ENCODE results near the gene WDR64.

WDR64 gene

GRCh38 chr1:241724741-241725356, 72.8 kb downstream of the WDR64 start:
- H3K27me3 ChIP-seq (ENCODE audit: control insufficient read depth in 3 of 3, insufficient read depth in 3 of 3, low read depth in 1 of 3, low read length in 3 of 3), result no peaks in the 10 kb centered on the region
- no CpG with 5 or more reads among the region's 4 CpGs for WGBS, 2 donors (ENCODE audit: extremely low coverage in 2 of 2, insufficient read length in 2 of 2, insufficient replicate concordance in 1 of 2)
- no peak overlapping the region for H2BK5ac ChIP-seq (ENCODE audit: low read length)

GRCh38 chr1:241730031-241730430, 78.0 kb downstream of the WDR64 start:
- no peaks in the 10 kb centered on the region for H3K79me1 ChIP-seq (ENCODE audit: low read depth, low read length)
- no peaks in the 10 kb centered on the region for H3K36me3 ChIP-seq (replicated peaks in 1 of 2; ENCODE audit: control insufficient read depth in 2 of 2, insufficient read depth in 2 of 2, low read length in 2 of 2)
- H3K18ac ChIP-seq (ENCODE audit: low read length), result no peak overlapping the region
- H3K9me3 ChIP-seq (replicated peaks in 1 of 2; ENCODE audit: control insufficient read depth in 2 of 2, insufficient read depth in 1 of 2, low read depth in 1 of 2, low read length in 2 of 2), result no peaks in the 10 kb centered on the region
- H2BK5ac ChIP-seq (ENCODE audit: low read length), result no peak overlapping the region
- no peak overlapping the region for H3K4me2 ChIP-seq (ENCODE audit: insufficient read depth, low read length, poor library complexity, severe bottlenecking)
- no peaks in the 10 kb centered on the region for H3K4me1 ChIP-seq (ENCODE audit: control insufficient read depth in 2 of 2, insufficient read depth in 1 of 2, low read depth in 1 of 2, low read length in 2 of 2)
- no peak overlapping the region for H2BK12ac ChIP-seq (ENCODE audit: low read length)
- no peak overlapping the region for H2BK120ac ChIP-seq (ENCODE audit: low read depth, low read length)
- H3K14ac ChIP-seq (ENCODE audit: low read length), result no peak overlapping the region
- H3K27ac ChIP-seq (replicated peaks; ENCODE audit: low read length), result no peak overlapping the region
- no peak overlapping the region for H3K23ac ChIP-seq (ENCODE audit: low read depth, low read length, poor library complexity)
- no peak overlapping the region for H2AK5ac ChIP-seq (ENCODE audit: low read depth, low read length)
- no peak overlapping the region for H3K4ac ChIP-seq (ENCODE audit: low read length)
- H4K91ac ChIP-seq (ENCODE audit: low read depth, low read length, poor library complexity), result no peak overlapping the region
- H3K4me3 ChIP-seq (ENCODE audit: low read length in 2 of 2), result no peak overlapping the region
- no peak overlapping the region for H3K9ac ChIP-seq (ENCODE audit: low read depth, low read length, poor library complexity)
- H2BK15ac ChIP-seq (ENCODE audit: low read length), result no peak overlapping the region
- no peak overlapping the region for H4K8ac ChIP-seq (ENCODE audit: low read depth, low read length)
- no peaks in the 10 kb centered on the region for H3K27me3 ChIP-seq (ENCODE audit: control insufficient read depth in 3 of 3, insufficient read depth in 3 of 3, low read depth in 1 of 3, low read length in 3 of 3)
- no peak overlapping the region for H2AFZ ChIP-seq (ENCODE audit: low read length)
- no peak for DNase-seq (ENCODE audit: low spot score)

More at GRCh38 chr1:241724741-241725356, 72.8 kb downstream of the WDR64 start:
- Histone ChIP-seq H2BK12ac (ENCODE audit: low read length) (no peak overlapping the region), H3K23ac (ENCODE audit: low read depth, low read length, poor library complexity) (no peak overlapping the region), H3K9ac (ENCODE audit: low read depth, low read length, poor library complexity) (no peak overlapping the region), H3K9me3 (replicated peaks in 1 of 2; ENCODE audit: control insufficient read depth in 2 of 2, insufficient read depth in 1 of 2, low read depth in 1 of 2, low read length in 2 of 2) (no peaks in the 10 kb centered on the region), H3K79me1 (ENCODE audit: low read depth, low read length) (no peaks in the 10 kb centered on the region), H2BK15ac (ENCODE audit: low read length) (no peak overlapping the region), H3K4me3 (ENCODE audit: low read length in 2 of 2) (no peak overlapping the region), H3K18ac (ENCODE audit: low read length) (no peak overlapping the region), H3K4ac (ENCODE audit: low read length) (no peak overlapping the region), H3K4me1 (ENCODE audit: control insufficient read depth in 2 of 2, insufficient read depth in 1 of 2, low read depth in 1 of 2, low read length in 2 of 2) (no peaks in the 10 kb centered on the region), H4K91ac (ENCODE audit: low read depth, low read length, poor library complexity) (no peak overlapping the region), H2BK120ac (ENCODE audit: low read depth, low read length) (no peak overlapping the region), H3K4me2 (ENCODE audit: insufficient read depth, low read length, poor library complexity, severe bottlenecking) (no peak overlapping the region), H3K14ac (ENCODE audit: low read length) (no peak overlapping the region), H2AFZ (ENCODE audit: low read length) (no peak overlapping the region), H2AK5ac (ENCODE audit: low read depth, low read length) (no peak overlapping the region), H4K8ac (ENCODE audit: low read depth, low read length) (no peak overlapping the region), H3K27ac (replicated peaks; ENCODE audit: low read length) (no peak overlapping the region), H3K36me3 (replicated peaks in 1 of 2; ENCODE audit: control insufficient read depth in 2 of 2, insufficient read depth in 2 of 2, low read length in 2 of 2) (no peaks in the 10 kb centered on the region)
- DNase-seq (ENCODE audit: low spot score), result no peak

- DNase-seq (ENCODE audit: low spot score), result no peak
- Histone ChIP-seq H4K91ac (ENCODE audit: low read depth, low read length, poor library complexity) (no peak overlapping the region), H3K4me3 (ENCODE audit: low read length in 2 of 2) (no peak overlapping the region), H3K4me1 (ENCODE audit: control insufficient read depth in 2 of 2, insufficient read depth in 1 of 2, low read depth in 1 of 2, low read length in 2 of 2) (no peaks in the 10 kb centered on the region), H2BK120ac (ENCODE audit: low read depth, low read length) (no peak overlapping the region), H4K8ac (ENCODE audit: low read depth, low read length) (no peak overlapping the region), H3K36me3 (replicated peaks in 1 of 2; ENCODE audit: control insufficient read depth in 2 of 2, insufficient read depth in 2 of 2, low read length in 2 of 2) (no peaks in the 10 kb centered on the region), H3K14ac (ENCODE audit: low read length) (no peak overlapping the region), H3K23ac (ENCODE audit: low read depth, low read length, poor library complexity) (no peak overlapping the region), H3K4ac (ENCODE audit: low read length) (no peak overlapping the region), H2BK5ac (ENCODE audit: low read length) (no peak overlapping the region), H3K9me3 (replicated peaks in 1 of 2; ENCODE audit: control insufficient read depth in 2 of 2, insufficient read depth in 1 of 2, low read depth in 1 of 2, low read length in 2 of 2) (no peaks in the 10 kb centered on the region), H3K9ac (ENCODE audit: low read depth, low read length, poor library complexity) (no peak overlapping the region), H2AK5ac (ENCODE audit: low read depth, low read length) (no peak overlapping the region), H3K4me2 (ENCODE audit: insufficient read depth, low read length, poor library complexity, severe bottlenecking) (no peak overlapping the region), H2BK12ac (ENCODE audit: low read length) (no peak overlapping the region), H2BK15ac (ENCODE audit: low read length) (no peak overlapping the region), H3K18ac (ENCODE audit: low read length) (no peak overlapping the region), H3K79me1 (ENCODE audit: low read depth, low read length) (no peaks in the 10 kb centered on the region), H2AFZ (ENCODE audit: low read length) (no peak overlapping the region), H3K27ac (replicated peaks; ENCODE audit: low read length) (no peak overlapping the region), H3K27me3 (ENCODE audit: control insufficient read depth in 3 of 3, insufficient read depth in 3 of 3, low read depth in 1 of 3, low read length in 3 of 3) (no peaks in the 10 kb centered on the region)
- no CpG with 5 or more reads among the region's 2 CpGs for WGBS, 2 donors (ENCODE audit: extremely low coverage in 2 of 2, insufficient read length in 2 of 2, insufficient replicate concordance in 1 of 2)
These were observed 81.8 kb downstream of the WDR64 start for GRCh38 chr1:241733899-241734298.

GRCh38 chr1:241734533-241734932, 82.5 kb downstream of the WDR64 start:
- Histone ChIP-seq H3K9ac (ENCODE audit: low read depth, low read length, poor library complexity) (no peak overlapping the region), H2AFZ (ENCODE audit: low read length) (no peak overlapping the region)

More at GRCh38 chr1:241734533-241734932, 82.5 kb downstream of the WDR64 start:
- H3K27ac ChIP-seq (replicated peaks; ENCODE audit: low read length), result no peak overlapping the region
- DNase-seq (ENCODE audit: low spot score), result no peak
- WGBS, 2 donors (ENCODE audit: extremely low coverage in 2 of 2, insufficient read length in 2 of 2, insufficient replicate concordance in 1 of 2), result no CpG with 5 or more reads among the region's 5 CpGs
- no peak overlapping the region for H3K4ac ChIP-seq (ENCODE audit: low read length)
- no peak overlapping the region for H3K4me3 ChIP-seq (ENCODE audit: low read length in 2 of 2)
- no peaks in the 10 kb centered on the region for H3K9me3 ChIP-seq (replicated peaks in 1 of 2; ENCODE audit: control insufficient read depth in 2 of 2, insufficient read depth in 1 of 2, low read depth in 1 of 2, low read length in 2 of 2)
- no peak overlapping the region for H3K14ac ChIP-seq (ENCODE audit: low read length)
- no peak overlapping the region for H2BK12ac ChIP-seq (ENCODE audit: low read length)
- no peaks in the 10 kb centered on the region for H3K36me3 ChIP-seq (replicated peaks in 1 of 2; ENCODE audit: control insufficient read depth in 2 of 2, insufficient read depth in 2 of 2, low read length in 2 of 2)
- no peak overlapping the region for H3K23ac ChIP-seq (ENCODE audit: low read depth, low read length, poor library complexity)
- no peak overlapping the region for H4K91ac ChIP-seq (ENCODE audit: low read depth, low read length, poor library complexity)
- no peak overlapping the region for H2BK120ac ChIP-seq (ENCODE audit: low read depth, low read length)
- no peak overlapping the region for H2AK5ac ChIP-seq (ENCODE audit: low read depth, low read length)
- H3K18ac ChIP-seq (ENCODE audit: low read length), result no peak overlapping the region
- no peaks in the 10 kb centered on the region for H3K79me1 ChIP-seq (ENCODE audit: low read depth, low read length)
- H3K27me3 ChIP-seq (ENCODE audit: control insufficient read depth in 3 of 3, insufficient read depth in 3 of 3, low read depth in 1 of 3, low read length in 3 of 3), result no peaks in the 10 kb centered on the region
- no peak overlapping the region for H2BK5ac ChIP-seq (ENCODE audit: low read length)
- no peaks in the 10 kb centered on the region for H3K4me1 ChIP-seq (ENCODE audit: control insufficient read depth in 2 of 2, insufficient read depth in 1 of 2, low read depth in 1 of 2, low read length in 2 of 2)
- H2BK15ac ChIP-seq (ENCODE audit: low read length), result no peak overlapping the region
- H4K8ac ChIP-seq (ENCODE audit: low read depth, low read length), result no peak overlapping the region
- no peak overlapping the region for H3K4me2 ChIP-seq (ENCODE audit: insufficient read depth, low read length, poor library complexity, severe bottlenecking)
